Superior temporal gyrus (tissue), 1 donor: ENCODE measurements around the gene CNTN2.

Source experiments
- DNase-seq: peaks from one replicate; pipeline ENCODE4 v3.0.0-alpha.2; 2016; ENCODE audit errors: extremely low spot score

CNTN2 gene

DNA sequence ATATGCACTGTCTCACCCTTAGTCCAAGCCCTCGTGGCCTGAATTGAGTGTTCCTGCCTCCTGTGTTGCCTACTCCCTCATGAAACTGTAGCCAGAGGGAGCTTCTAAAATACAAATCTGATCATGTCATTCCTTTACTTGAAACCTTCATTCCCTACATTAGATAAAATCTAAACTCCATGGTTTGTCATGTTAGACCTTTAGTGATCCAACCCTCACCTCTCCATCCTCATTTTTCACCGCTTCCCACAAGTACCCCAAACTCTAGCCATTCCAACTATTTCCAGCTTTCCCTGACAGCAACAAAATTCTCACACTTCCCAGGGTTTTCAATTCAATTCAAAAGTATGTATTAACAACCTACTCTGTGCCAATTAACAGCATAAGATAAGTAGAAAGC lies 18.3 kb upstream of the CNTN2 start:
- DNase-seq: no peak

DNA sequence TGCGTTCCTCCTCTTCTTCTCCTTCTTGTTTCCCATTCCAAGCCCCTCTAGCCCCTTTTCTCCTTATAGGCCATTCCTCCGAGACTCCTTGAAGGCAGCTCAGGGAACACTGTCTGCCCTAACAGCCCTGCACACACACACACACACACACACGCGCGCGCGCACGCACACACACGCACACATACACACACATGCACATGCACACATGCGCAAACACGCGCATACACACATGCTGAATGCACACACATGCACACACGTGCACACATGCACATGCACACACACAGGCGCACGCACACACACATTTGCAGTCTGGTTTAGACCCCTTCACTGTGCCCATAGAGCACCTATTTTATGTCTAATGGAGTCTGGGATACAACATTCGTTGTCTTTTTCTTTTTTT lies 17.8 kb upstream of the CNTN2 start:
- no peak for DNase-seq

DNA sequence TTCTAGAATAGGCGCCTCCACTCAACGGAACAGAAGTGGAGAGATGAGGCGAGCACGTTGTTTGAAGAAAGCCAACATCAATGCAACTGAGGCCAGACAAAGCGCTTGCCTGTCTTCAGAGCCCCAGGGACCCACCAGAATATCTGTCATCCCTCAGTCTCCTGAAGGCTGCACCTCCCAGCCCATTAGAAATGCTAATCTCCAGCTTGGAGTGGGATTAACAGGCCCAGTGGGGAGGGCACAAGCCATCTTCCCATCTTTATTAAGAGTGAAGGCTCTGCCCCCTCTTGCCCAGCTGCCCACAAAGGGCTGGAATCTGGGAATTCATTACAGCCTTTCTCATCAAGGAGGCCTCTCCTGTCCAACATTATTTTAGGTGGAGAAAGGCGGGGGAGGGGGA lies 16.8 kb upstream of the CNTN2 start:
- no peak for DNase-seq

DNA sequence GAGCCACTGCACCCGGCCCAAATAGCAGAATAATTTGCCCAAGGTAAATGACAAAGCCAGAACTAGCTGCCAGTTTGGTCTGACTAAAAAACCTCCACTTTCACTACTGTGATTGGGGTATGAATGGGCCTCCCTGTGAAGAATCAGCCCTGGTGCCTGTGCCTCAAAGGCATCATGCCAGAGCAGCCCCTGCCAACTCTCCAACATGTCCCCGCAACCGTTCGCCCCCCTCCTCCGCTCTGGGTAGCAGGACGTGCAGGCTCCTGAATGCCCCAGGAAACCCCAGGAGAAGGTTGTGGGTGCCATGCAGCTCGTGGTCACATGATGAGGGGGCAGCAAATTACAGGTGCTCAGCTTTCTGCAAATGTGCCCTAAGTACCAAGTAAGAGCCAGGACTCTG lies 14.6 kb upstream of the CNTN2 start:
- no peak for DNase-seq

DNA sequence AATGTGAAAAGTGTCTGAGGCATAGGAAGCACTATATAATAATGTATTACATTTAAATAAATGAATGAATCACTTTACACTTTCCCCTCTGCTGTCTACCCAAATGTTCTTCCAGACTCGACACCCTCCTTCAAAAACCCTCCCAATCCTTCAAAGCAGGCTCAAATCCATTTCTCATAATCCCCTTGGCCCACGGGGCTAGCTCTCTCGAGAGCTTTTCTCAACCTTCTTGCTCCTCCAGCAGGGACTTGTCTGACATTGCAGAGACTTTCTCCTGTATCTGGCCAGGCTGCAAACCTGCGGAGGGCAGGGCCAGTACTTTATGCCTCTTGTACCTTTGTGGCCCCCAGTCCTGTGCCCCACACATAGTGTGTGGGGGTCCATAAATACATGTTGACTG lies 14.1 kb upstream of the CNTN2 start:
- no peak for DNase-seq

DNA sequence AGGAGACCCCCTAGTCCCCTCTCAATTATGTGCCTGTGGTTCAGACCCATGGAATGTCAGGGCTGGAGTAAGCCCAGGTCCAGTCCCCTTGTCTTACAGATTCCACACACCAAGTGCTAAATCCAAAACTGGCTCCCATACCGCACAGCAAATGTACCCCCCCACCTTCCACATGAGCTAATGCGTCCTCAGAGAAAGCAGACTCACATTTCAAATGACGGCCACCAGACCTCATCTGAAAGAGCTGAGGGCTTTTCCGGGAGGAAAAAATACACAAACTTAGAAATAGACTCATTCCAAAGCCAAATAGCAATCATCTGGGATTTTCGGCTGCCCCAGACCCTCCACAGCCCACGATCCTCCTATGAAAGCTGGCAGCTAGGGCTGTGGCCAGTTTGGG lies 12.8 kb upstream of the CNTN2 start:
- DNase-seq: no peak

DNA sequence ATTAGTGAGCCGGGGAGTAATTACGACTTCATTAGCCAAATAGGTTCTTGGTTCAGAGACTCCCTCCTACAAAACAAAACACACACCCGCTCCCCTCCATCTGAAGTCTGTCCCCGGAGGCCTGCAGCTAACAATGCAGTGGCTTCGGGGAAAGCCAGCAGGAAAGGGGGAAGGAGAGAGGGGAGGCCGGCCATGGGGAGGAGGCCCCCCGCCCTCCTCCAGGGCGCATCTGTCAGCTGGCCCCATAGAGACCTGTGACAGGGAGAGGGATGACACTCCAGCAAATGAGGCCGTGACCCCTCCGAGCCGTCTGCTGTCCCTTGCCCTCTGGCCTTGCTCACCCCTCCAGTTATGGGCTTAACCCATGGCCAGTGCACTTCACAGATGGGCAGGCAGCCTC lies 12.1 kb upstream of the CNTN2 start:
- DNase-seq: no peak

DNA sequence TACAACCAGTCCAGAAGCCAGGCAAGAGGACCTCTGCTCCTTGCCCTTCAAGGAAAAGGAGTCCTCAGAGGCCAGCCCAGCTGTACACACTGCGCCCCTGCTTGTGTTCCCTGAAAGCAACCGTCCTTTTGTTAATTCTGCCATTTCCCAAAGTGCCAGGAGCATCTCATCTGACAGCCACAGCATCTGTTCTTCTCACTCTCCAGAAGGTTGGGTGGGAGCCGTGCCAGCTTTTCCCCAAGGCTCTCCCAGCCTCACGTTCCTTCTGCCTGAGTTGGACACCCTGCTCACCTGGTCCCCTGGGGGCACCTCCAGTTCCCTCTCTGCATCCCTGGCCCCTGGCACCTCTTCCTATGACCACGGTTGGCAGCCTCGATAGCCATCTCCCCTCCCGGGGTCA lies 10.5 kb upstream of the CNTN2 start:
- DNase-seq: no peak

DNA sequence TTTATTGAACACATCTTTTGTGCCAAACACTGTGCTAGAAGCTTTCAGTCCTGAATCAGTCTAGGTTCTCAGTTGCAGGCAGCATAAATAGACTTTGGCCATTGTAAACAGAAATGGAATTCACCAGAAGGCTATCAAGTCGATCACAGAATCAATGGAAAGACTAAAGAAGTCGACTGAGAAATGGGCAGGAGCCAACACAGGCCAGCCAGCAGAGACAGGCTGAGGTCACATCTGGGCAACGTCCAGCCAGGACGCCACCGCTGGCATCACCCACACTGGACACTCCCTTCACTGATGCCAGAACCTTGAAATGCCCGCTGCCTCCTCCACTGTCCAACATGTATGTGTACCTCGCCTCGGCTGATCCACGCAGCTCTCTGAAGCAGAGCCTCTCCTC lies 5.5 kb upstream of the CNTN2 start:
- no peak for DNase-seq

DNA sequence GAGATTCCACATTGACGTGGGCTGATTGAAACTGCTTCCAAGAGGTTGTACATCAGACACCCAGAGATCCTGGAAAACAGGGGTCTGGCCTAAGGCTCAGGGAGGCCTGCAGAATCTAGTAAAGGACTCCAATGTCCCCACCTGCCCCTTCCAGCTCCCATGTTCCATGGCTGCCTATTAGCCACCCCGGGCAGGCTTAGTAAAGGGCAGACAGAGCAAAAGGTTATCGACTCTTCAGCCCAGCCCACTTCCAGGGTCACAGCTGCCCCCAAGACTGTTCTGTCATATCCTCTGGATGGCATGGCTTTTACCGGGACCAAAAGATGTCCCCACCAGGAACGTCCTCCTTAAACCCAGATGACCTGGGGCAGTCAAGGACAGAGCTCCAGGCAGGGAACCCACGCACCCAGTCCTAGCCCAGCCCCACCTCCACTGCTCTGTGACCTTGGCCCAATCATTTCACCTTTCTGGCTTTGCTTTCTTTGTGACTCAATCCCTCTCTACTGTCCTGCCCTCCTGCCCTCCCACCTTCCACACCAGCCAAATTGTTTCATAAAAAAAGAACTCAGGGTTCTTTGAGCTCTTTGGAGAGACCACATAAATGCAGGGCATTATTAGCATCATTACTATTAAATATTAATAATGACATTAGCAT lies 4.8 kb upstream of the CNTN2 start:
- no peak for DNase-seq

DNA sequence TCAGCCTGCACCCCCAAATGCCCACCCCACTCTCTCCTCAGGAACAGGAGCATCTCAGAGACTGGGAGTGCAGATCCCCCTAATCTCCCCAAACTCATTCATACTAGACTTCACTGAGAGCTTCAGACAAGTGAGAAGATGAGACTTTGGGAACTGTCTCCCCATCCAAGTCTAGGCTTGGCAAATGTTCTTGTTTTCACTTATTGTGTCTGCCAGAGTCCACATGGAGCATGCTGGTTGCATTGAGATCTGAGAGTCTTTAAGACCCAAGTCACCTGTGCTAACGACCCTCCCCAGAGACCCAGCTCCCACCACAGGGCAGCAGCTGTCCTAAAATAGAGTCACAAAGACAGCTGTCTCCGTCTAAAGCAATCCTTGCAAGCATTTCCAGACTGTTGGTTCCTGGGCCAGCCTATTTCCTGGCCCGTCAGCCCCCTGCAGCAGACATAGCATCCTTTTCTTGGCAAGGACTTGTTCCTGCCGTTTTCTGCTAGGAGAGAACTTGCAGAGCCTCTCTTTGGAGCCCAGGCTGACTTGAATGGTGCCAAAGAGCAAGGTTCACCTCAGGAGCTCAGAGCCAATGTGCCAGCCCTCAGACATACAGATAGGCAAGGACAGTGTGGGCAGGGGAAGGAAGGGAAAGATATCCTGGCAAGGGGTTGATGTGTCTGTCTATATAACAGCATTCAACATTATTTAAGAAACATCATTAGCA lies 1.9 kb upstream of the CNTN2 start:
- peak; percentile 32 for DNase-seq

DNA sequence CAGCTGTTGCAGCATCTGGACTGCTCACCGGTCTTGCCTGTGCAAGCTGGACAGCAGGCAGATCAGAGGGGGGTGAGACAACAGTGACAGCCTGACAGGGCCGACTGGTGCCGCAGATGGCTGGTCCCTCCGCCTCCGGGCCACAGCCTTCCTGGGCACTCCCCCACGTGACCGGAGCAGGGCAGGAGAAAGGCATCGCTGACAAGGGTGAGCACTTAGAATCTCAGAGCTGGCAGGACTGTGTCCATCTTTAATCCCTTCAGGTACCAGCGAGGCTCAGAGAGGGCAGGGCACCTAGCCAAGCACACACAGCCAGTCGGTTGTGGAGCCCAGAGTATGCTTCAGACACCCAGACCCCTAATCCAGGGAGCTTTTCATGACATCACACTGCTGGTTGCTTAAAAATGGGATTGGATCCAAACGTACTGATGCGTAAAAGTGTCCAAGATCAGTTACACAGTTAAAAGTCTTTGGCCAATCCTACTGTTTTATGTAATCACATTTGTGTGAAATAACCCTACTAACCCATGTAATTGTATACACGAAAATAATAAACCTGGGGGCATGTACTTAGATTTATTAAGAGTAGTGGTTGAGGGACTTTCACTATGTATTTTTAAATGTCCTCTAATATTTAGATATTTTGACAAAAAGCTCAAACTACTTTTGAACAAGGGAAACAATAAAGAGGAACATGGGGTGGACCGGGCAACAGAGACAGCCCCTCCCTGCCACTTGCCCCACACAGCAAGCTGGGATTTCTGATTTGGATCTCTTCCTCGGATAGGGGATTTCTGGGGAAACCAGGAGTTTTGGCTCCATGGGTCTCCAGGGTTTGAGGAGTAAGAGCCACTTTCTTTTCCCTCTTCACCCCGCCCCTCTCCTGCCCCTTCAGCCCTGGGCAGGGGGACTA lies 758 bp upstream of the CNTN2 start:
- DNase-seq: peak; percentile 72

DNA sequence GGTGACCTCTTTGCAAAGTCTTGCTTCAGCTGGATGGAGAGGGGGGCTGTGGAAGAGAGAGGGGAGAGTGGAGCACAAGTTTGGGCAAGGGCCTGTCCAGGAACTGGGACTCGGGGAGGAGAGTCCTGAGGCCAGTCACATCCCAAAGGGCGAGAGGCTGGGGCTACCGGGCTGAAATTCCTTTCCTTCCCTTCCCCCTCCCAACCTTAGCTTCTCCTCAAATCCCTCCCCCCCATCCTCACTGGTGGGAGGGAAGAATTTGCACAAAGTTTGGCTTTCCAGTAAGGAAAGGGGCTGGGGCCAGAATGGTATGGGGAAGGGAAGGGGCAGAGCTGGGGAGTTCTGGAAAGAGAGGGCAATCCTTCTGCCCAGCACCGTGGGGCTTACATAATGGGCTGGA lies 854 bp downstream of the CNTN2 start:
- DNase-seq: peak; percentile 12

DNA sequence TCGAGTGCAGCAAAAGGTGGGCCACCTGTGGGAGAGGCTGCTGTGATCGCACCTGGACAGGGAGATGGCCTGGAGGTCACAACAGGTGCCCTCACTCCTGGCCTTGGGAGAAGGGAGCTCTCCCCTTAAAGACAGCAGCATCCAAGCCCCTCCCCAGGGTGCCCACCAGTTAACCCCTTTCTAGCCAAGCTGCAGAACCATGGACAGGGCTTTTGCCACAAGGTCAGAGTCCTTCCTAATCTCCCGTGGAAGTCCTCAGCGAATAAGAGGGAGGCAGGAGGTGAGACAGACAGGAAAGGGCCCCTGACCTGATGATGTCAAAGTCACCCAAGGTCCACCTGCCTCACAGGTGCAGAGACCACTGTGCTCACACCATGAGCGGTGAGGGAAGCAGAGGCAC lies 1.7 kb downstream of the CNTN2 start:
- no peak for DNase-seq

DNA sequence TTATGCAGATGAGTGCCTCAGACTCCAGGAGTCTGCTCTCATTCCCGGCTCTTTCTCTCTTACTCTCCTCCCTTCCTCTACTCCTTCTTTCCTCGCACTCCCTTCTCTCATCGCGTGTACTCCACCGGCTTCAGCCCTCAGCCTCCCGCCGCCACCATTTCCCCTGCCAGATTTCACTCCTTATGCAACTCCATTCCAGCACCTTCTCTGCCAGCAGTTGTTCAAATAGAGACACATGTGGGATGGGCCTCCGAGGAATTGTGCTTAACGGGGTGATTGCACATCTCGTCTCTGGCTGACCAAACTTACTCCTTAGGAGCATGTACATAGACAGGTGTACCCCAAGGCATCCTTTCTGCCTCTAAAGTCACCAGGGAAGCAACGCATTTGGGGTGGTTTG lies 2.1 kb downstream of the CNTN2 start:
- peak; percentile 62 for DNase-seq

DNA sequence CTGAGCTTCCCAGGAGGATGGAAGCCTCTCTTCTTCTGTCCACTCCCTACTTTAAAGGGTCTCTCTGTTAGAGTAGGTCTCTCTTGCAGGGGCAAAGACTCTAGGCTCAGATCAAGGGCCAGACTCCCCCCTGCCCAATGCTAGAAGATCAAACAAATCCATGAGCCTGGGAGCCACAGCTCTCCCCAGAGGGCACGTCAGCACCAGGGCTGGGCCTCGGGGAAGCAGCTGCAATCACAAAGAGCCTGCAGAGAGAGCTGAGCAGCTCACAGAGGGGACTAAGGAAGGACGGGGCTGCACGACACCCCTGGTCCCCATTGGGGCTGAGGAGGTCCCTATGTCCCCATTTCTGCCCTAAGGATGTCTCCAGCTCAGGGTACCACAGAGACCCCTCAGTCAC lies 3.9 kb downstream of the CNTN2 start:
- DNase-seq: peak; percentile 85

DNA sequence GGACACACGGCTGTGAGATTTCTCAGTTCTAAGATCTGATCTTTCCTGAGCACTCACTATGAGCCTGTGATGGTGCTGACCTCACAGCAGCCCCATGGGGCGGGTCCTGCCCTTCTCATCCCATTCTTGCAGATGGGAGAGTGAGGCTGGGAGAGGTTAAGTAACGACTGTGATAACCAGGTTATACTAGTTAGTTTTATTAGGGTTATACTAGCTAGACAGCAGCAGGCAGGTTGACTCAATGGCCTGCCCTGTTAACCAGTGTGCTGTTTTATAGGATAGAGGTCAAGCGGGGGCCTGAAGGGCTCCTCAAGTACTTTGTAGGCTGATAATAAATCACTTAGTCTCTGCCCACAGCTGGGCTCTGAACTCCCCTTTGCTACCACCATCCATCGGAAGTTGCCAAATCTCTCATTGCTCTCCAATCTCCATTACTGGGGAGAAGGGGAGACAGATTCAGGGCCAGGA lies 4.8 kb downstream of the CNTN2 start:
- peak; percentile 82 for DNase-seq

DNA sequence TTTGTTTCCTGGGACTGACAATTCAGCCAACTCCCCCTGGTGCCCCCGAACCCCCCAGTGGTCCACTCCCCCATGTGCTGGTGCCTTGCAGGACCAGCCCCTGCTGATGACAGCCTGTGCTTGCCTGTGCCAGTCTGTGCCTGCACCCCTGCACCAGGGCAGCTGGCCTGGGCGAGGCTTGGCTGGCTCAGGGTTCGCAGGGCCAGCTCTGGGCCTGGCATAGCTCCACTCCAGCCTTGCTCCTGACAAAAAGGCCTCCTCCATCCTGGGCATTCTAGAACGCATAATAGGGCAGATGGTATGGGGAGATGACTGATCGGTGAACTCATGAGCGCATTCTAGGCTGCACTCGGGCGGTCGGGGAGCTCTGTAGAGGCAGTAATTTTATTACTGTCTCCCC lies 5.4 kb downstream of the CNTN2 start:
- DNase-seq: peak; percentile 93

DNA sequence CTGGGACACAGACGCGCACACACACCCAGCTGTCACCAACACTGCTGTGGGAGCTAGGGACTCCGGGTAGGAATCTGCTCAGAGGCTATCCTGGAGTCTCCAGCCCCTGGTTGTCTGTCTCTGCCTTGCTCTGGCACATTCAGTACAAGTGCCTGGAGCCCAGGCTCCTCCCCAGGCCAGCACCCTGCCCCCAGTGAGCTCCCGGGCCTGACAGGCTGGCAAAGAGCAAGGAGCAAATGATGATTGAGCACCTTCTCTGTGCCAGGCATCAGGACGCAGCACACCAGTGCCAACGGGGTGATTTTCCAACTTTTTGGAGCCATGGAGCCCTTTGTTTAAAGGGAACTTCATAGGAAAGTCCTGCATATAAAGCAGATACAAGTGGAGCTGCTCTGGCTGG lies 6.5 kb downstream of the CNTN2 start:
- peak; percentile 75 for DNase-seq

DNA sequence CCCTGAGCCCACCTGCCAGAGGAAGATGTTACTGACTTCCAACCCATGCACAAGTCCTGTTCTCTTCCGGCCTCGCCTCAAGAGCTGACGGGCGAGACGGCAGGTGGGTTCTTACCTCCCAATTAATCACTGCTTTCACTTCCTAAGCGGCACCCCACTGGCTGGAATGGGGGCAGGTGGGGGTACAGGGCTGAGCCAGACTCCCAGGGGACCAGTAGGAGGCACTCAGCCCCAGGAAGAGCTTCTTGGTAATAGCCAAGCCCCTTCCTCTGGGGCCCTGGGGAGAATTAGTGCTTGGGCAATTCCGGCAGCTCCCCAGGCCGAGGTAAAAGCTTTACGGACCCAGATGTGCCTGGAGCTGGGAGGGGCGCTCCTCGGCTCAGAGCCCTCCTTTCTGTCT lies 9.7 kb downstream of the CNTN2 start:
- DNase-seq: no peak

DNA sequence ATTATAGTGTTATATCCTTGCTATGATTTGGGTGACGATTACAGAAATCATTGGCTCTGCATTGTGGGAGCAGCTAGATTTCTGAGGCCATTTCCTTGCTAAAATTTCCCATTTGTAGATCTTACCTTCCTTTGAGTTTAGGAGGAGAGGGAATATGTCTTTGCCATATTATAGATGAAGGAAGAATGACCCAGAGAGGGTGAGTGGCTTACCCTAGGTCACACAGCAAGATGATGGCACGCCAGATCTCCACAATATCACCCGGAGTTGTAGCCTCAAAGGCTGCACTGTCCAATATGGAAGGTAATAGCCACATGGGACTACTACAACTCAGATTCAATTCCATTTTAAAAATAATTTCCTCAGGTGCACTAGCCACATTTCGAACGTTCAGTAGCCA lies 10.3 kb downstream of the CNTN2 start:
- DNase-seq: no peak

DNA sequence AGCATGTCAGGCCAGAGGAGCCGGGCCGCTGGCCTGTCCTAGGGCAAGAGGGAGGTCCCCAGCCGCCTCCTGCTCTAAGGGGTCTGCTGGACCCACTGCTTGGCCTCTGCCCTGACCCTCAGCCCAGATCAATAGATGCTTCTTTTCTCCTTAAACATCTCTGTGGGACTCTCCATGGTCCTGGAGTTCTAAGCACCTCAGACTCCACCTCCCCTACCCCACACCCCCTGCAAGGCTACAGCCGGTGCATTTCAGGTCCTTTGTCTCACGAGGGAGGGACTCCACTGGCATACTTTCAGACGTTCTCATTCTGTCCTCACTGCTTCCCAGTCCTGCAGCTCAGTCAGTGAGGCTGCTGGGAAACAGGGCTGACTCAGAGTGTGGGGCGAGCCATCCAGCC lies 11.0 kb downstream of the CNTN2 start:
- DNase-seq: no peak

DNA sequence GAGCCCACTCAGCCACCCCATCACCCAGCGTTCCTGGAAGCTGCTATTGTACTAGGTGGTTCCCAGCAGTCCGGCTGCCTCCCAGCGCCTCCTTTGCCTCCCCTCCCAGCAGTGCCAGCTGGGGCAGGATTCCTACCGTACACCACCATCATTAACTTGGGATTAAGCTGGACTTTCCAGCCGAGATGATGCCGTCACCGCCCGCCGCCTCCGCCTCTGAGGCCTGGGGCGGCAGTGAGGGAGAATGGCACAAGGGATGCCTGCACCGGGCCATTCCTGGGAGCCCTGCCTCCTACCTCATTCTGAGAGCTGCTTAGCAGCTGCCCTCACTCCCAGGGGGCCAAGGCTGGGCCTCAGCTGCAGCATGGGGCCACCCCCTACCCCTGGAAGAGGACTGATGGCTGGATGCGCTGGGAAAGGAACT lies 13.2 kb downstream of the CNTN2 start:
- DNase-seq: no peak
